ENCODE measurements around the gene LOXL1. TPM values are rescaled to one million over a fixed set of nuclear protein-coding genes. Genes with fewer than 3 reads are reported as not detected.
A peak's percentile ranks its signal among the peaks of the same experiment; 100 is the strongest.
"Not testable (repeated sequence)": the region's sequence is repeated elsewhere in the genome, so short reads cannot be mapped to it uniquely, and the experiment has no call there.

LOXL1 gene
- total RNA-seq, 2 experiments from 2014 or later: 8.8 to 10.5 TPM

- no peak for ATAC-seq (ENCODE audit: low read depth)
- POLR2A ChIA-PET: interaction anchor here (1.6 kb wide), 1 partner anchor 20 kb away, joined by 3 read pairs; no protein-coding TSS in a partner anchor
- Mint-ChIP-seq H3K4me1 (peaks cover 33% of the 10 kb centered on the region), H3K27me3 (peaks cover 1% of the 10 kb centered on the region), H3K27ac (peak overlapping the region; percentile 69), H3K9me3 (no peaks in the 10 kb centered on the region), H3K4me3 (no peak overlapping the region), H3K36me3 (no peaks in the 10 kb centered on the region)
- DNase-seq: no peak
These were observed 5.2 kb downstream of the LOXL1 start for GRCh38 chr15:73931441-73931840.

DNA sequence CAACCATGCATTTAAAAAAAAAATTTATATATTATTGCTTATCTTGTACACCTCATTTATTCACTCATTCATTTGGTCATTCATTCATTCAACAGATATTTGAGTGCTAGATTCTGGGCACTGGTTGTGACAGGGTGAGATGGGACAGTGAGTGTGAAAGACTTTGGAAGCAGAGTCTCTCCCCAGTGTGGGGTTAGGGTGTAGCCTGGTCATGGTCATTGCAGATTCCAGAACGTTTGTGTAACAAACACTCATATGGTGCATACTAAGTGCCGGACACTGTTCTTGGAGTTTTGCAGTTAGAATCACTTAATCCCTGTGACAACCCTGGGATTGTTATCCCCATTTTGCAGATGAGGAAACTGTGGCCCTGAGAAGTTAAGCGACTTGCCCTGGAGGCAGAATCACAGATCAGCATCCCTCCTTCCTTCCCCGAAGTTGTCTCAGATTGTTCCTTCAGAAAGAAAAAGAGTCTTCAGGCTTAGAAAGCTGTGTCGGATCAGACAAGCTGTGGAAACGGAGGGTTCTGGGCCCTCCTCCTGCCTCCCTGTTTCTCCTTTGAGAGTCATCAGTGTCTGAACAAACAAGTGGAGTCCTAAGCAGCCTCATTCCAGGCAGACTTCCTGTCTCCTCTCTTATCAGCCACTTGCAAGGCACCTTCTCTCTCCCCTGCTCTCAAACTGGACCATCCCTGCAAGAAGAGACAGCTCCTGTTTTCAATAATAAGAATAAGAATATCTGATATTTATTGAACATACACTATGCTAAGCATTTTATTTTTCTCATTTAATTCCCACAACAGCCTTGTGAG lies 6.3 kb downstream of the LOXL1 start:
- DNase-seq: no peak
- H3K27me3 Mint-ChIP-seq: peaks cover 1% of the 10 kb centered on the region
- no peaks in the 10 kb centered on the region for H3K36me3 Mint-ChIP-seq
- no peak for ATAC-seq (ENCODE audit: low read depth)
- H3K9me3 Mint-ChIP-seq: no peaks in the 10 kb centered on the region
- POLR2A ChIA-PET: no interaction called here
- no peak overlapping the region for H3K4me3 Mint-ChIP-seq
- peaks cover 33% of the 10 kb centered on the region for H3K4me1 Mint-ChIP-seq
- no peak overlapping the region for H3K27ac Mint-ChIP-seq

DNA sequence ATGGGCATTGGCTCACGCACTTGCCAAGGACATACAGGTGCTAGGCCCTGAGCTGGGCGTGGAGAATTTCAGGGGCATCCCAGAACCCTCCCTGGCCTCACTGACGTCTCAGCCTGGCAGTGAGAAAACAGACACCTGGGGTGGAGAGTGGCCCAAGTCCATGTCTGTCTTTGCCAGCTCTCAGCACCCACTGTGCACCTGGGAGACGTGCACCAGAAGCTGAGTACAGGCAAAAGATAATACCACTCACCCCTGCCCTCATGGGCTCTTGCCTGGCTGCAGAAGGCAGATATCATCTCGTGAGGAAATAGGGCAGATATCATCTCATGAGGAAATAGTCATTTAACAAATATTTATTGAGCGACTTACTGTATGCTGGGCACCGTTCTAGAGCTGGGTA lies 8.0 kb downstream of the LOXL1 start:
- no peaks in the 10 kb centered on the region for H3K9me3 Mint-ChIP-seq
- ATAC-seq (ENCODE audit: low read depth) (no peak), DNase-seq (no peak)
- peaks cover 1% of the 10 kb centered on the region for H3K27me3 Mint-ChIP-seq
- H3K4me1 Mint-ChIP-seq: peaks cover 25% of the 10 kb centered on the region
- POLR2A ChIA-PET: no interaction called here
- no peak overlapping the region for H3K27ac Mint-ChIP-seq
- no peaks in the 10 kb centered on the region for H3K36me3 Mint-ChIP-seq
- H3K4me3 Mint-ChIP-seq: no peak overlapping the region

DNA sequence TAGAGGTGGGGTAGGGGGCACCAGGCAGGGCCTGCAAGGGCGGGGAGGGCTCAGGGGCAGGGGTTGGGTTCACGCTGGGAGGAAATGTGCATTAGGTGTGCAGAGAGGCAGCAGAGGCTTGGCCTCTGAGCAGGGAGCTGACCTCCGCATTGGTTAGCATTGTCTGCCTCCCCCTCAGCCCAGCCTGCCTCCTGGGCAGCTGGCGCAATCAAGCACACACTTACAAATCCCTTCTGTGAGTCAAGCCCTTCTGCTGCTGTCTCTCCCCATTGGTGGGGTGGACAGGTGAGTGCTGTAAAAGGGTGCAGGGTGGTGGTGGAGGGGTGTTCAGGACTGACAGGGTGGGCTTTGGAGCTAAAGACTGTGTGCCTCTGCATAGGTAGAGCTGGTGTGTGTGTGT lies 9.3 kb downstream of the LOXL1 start:
- Mint-ChIP-seq H3K27ac (no peak overlapping the region), H3K9me3 (no peaks in the 10 kb centered on the region), H3K4me3 (no peak overlapping the region), H3K36me3 (no peaks in the 10 kb centered on the region), H3K27me3 (peaks cover 1% of the 10 kb centered on the region), H3K4me1 (peaks cover 17% of the 10 kb centered on the region)
- no peak for DNase-seq
- POLR2A ChIA-PET: no interaction called here
- ATAC-seq (ENCODE audit: low read depth): no peak

- POLR2A ChIA-PET: no interaction called here
- H3K4me1 Mint-ChIP-seq: peaks cover 11% of the 10 kb centered on the region
- peaks cover 1% of the 10 kb centered on the region for H3K27me3 Mint-ChIP-seq
- no peak overlapping the region for H3K27ac Mint-ChIP-seq
- DNase-seq: no peak
- no peak for ATAC-seq (ENCODE audit: low read depth)
- H3K4me3 Mint-ChIP-seq: no peak overlapping the region
- H3K9me3 Mint-ChIP-seq: no peaks in the 10 kb centered on the region
- H3K36me3 Mint-ChIP-seq: no peaks in the 10 kb centered on the region
These were observed 9.9 kb downstream of the LOXL1 start for GRCh38 chr15:73936181-73936580.

DNA sequence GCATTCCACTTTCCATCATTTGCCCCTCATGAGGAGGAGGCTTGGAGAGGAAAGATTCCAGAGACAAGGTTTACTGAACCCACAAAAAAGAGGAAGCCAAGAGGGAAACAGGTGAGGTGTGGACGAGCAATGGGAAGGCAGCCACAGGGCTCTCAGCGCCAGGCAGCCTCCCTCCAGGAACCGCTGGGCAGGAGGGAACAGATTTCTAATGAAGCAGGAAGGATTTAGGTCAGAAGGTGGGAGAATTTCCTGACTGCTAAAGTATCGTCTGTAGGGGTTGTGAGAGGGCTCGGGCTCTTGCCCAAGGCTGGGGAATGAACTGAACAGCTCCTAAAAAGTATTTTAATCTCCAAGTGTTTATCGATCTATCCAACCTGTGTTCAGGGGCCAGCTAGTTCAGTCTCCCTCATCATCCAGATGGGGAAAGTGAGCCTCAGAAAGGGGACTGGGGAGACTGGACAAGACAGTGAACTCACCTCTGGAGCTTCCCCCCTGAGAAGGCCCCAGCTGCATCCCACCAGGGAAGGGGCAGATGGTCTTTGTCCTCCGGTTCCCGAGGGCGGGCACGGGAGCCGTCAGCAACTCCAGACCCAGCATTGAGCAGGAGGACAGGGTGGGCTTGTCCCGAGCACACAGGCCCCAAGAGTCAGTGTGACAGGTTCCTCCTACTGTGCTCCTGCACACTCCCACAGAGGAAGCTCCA lies 10.5 kb downstream of the LOXL1 start:
- no peak for DNase-seq
- Mint-ChIP-seq H3K27ac (no peak overlapping the region), H3K36me3 (no peaks in the 10 kb centered on the region), H3K4me1 (peaks cover 10% of the 10 kb centered on the region), H3K4me3 (no peak overlapping the region), H3K27me3 (peaks cover 1% of the 10 kb centered on the region), H3K9me3 (no peaks in the 10 kb centered on the region)
- ATAC-seq (ENCODE audit: low read depth): no peak
- POLR2A ChIA-PET: no interaction called here

DNA sequence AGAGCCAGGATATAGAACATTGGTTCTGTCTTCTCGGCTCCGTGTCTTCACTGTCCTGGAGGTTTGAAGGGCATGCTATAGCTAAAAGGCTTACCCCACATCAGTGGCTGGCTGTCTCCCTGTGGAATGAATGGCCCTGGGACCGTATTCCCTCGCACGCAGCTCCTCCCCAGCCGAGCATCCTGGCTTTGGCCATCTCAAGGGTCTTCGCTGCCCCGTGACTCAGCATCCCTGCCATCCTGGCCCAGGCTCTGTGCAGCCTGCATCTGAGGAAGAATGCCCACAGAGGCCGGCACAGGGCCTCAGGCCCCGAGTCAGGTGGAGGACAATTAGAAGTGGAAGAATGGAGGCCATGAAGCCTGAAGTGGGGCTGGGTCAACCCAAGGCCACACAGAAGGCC lies 11.0 kb downstream of the LOXL1 start:
- POLR2A ChIA-PET: no interaction called here
- ATAC-seq (ENCODE audit: low read depth) (no peak), DNase-seq (no peak)
- Mint-ChIP-seq H3K4me1 (peaks cover 14% of the 10 kb centered on the region), H3K36me3 (no peaks in the 10 kb centered on the region), H3K4me3 (no peak overlapping the region), H3K9me3 (no peaks in the 10 kb centered on the region), H3K27me3 (peaks cover 1% of the 10 kb centered on the region), H3K27ac (no peak overlapping the region)

GRCh38 chr15:73937726-73938125 lies 11.5 kb downstream of the LOXL1 start:
- peaks cover 1% of the 10 kb centered on the region for H3K27me3 Mint-ChIP-seq
- POLR2A ChIA-PET: no interaction called here
- H3K4me3 Mint-ChIP-seq: no peak overlapping the region
- no peak for DNase-seq
- H3K36me3 Mint-ChIP-seq: no peaks in the 10 kb centered on the region
- H3K4me1 Mint-ChIP-seq: peaks cover 18% of the 10 kb centered on the region
- no peaks in the 10 kb centered on the region for H3K9me3 Mint-ChIP-seq
- H3K27ac Mint-ChIP-seq: no peak overlapping the region
- ATAC-seq (ENCODE audit: low read depth): no peak

DNA sequence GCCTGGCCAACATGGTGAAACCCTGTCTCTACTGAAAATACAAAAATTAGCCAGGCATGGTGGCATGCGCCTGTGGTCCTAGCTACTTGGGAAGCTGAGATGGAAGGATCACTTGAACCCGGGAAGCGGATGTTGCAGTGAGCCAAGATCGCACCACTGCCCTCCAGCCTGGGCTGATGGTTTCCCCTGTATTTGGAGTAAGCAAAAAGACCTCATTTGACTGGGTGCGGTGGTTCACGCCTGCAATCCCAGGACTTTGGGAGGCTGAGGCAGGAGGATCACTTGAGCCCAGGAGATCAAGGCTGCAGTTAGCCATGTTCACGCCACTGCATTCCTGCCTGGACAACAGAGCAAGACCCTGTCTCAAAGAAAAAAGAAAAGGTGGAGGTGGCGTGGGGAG lies 12.3 kb downstream of the LOXL1 start:
- ATAC-seq (ENCODE audit: low read depth); POLR2A ChIA-PET: not testable (repeated sequence)

GRCh38 chr15:73939138-73939537 lies 12.9 kb downstream of the LOXL1 start:
- Mint-ChIP-seq H3K36me3 (no peaks in the 10 kb centered on the region), H3K27me3 (peaks cover 1% of the 10 kb centered on the region), H3K27ac (no peak overlapping the region), H3K4me3 (no peak overlapping the region), H3K9me3 (no peaks in the 10 kb centered on the region), H3K4me1 (peaks cover 18% of the 10 kb centered on the region)
- POLR2A ChIA-PET: no interaction called here
- ATAC-seq (ENCODE audit: low read depth): no peak
- no peak for DNase-seq

More for the DNA sequence above, 12.3 kb downstream of the LOXL1 start:
- H3K4me3 Mint-ChIP-seq, H3K27ac Mint-ChIP-seq, H3K9me3 Mint-ChIP-seq, DNase-seq, H3K27me3 Mint-ChIP-seq, H3K36me3 Mint-ChIP-seq: not testable (repeated sequence)
- peaks cover 18% of the 10 kb centered on the region for H3K4me1 Mint-ChIP-seq

GRCh38 chr15:73940061-73940981 lies 14.1 kb downstream of the LOXL1 start:
- Mint-ChIP-seq H3K4me1 (peaks cover 16% of the 10 kb centered on the region), H3K27ac (no peak overlapping the region), H3K9me3 (no peaks in the 10 kb centered on the region), H3K27me3 (no peaks in the 10 kb centered on the region), H3K4me3 (no peak overlapping the region), H3K36me3 (no peaks in the 10 kb centered on the region)
- no peak for ATAC-seq (ENCODE audit: low read depth)
- POLR2A ChIA-PET: interaction anchor here (0.8 kb wide), 2 partner anchors 11 to 24 kb away, joined by 3 to 4 read pairs; no protein-coding TSS in a partner anchor
- DNase-seq: no peak

DNA sequence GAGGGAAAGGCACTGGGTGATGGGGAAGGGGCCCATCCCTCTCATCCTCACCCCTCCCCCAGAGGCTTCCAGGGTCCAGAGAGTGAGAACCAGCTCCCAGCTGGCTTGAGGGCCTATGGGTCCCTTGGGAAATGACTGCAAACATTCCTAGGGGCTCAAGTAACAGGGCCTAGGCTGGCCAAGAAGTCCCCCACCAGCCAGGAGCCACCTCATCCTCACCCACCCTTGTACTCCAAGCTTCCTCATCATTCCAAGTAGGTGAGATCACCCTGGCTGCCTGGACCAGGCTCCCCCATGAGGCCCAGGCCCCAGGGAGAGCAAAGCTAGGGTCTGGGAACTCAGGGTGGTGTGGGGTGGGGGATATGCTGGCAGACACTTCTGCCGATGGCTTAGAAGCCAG lies 14.8 kb downstream of the LOXL1 start:
- POLR2A ChIA-PET: interaction anchor here (0.8 to 1.1 kb wide), 3 partner anchors 10 to 23 kb away, joined by 3 to 4 read pairs (median 4); no protein-coding TSS in a partner anchor
- DNase-seq (no peak), ATAC-seq (ENCODE audit: low read depth) (no peak)
- no peak overlapping the region for H3K27ac Mint-ChIP-seq
- no peaks in the 10 kb centered on the region for H3K27me3 Mint-ChIP-seq
- no peaks in the 10 kb centered on the region for H3K9me3 Mint-ChIP-seq
- H3K4me1 Mint-ChIP-seq: peaks cover 16% of the 10 kb centered on the region
- peaks cover 1% of the 10 kb centered on the region for H3K36me3 Mint-ChIP-seq
- no peak overlapping the region for H3K4me3 Mint-ChIP-seq

GRCh38 chr15:73941449-73941848 lies 15.2 kb downstream of the LOXL1 start:
- Mint-ChIP-seq H3K4me3 (no peak overlapping the region), H3K27me3 (no peaks in the 10 kb centered on the region), H3K27ac (peak overlapping the region; percentile 51), H3K36me3 (peaks cover 1% of the 10 kb centered on the region), H3K4me1 (peaks cover 16% of the 10 kb centered on the region), H3K9me3 (no peaks in the 10 kb centered on the region)
- ATAC-seq (ENCODE audit: low read depth): no peak
- DNase-seq: no peak
- POLR2A ChIA-PET: interaction anchor here (1.1 kb wide), 1 partner anchor 12 kb away, joined by 4 read pairs; no protein-coding TSS in a partner anchor
